HG03558 (cell line): Measurements from ENCODE around the gene ZNF865.

Source experiments
- ATAC-seq: cut with Tn5 transposase; IDR thresholded peaks from one replicate; pipeline ENCODE4 v1.9.1; 2021; ENCODE audit warnings: moderate number of reproducible peaks; ENCODE audit not compliant: unreplicated experiment; ENCODE audit errors: extremely low read depth

ZNF865 gene

GRCh38 chr19:55585658-55586339 is 19.6 kb upstream of the ZNF865 start:
- no peak for ATAC-seq

GRCh38 chr19:55586976-55587668 is 18.3 kb upstream of the ZNF865 start:
- ATAC-seq: peak; percentile 65

GRCh38 chr19:55588738-55589137 is 16.7 kb upstream of the ZNF865 start:
- no peak for ATAC-seq

GRCh38 chr19:55590109-55590508 is 15.3 kb upstream of the ZNF865 start:
- no peak for ATAC-seq

- ATAC-seq: no peak
Measured at GRCh38 chr19:55590617-55591016, 14.8 kb upstream of the ZNF865 start.

GRCh38 chr19:55591555-55591954 is 13.9 kb upstream of the ZNF865 start:
- ATAC-seq: no peak

GRCh38 chr19:55592391-55593090 is 12.9 kb upstream of the ZNF865 start:
- no peak for ATAC-seq

GRCh38 chr19:55593096-55593772 is 12.2 kb upstream of the ZNF865 start:
- ATAC-seq: no peak

GRCh38 chr19:55594996-55595545 is 10.4 kb upstream of the ZNF865 start:
- no peak for ATAC-seq

GRCh38 chr19:55596304-55596703 is 9.1 kb upstream of the ZNF865 start:
- ATAC-seq: no peak

GRCh38 chr19:55597501-55597921 is 7.9 kb upstream of the ZNF865 start:
- no peak for ATAC-seq

GRCh38 chr19:55598034-55598433 is 7.4 kb upstream of the ZNF865 start:
- ATAC-seq: no peak

GRCh38 chr19:55598719-55599467 is 6.6 kb upstream of the ZNF865 start:
- peak; percentile 19 for ATAC-seq

- peak; percentile 24 for ATAC-seq
Measured at GRCh38 chr19:55599468-55599841, 6.0 kb upstream of the ZNF865 start, which contains the start of gene FIZ1. FIZ1 (minus strand) TSS chr19:55599517; CDS start chr19:55597865, 1,652 bp downstream.

- ATAC-seq: peak; percentile 20
Measured at GRCh38 chr19:55599842-55600661, 5.4 kb upstream of the ZNF865 start, which contains the start of gene ZNF524. ZNF524 (plus strand) TSS chr19:55600288; CDS start chr19:55602113, 1,825 bp downstream.

GRCh38 chr19:55600662-55601028 is 4.8 kb upstream of the ZNF865 start:
- ATAC-seq: no peak

- ATAC-seq: no peak
Measured at GRCh38 chr19:55601084-55601483, 4.4 kb upstream of the ZNF865 start.

- no peak for ATAC-seq
Measured at GRCh38 chr19:55602104-55603001, 3.1 kb upstream of the ZNF865 start.
